DMS 273 treated with DMSO at 0.1 percent for 48 hours (cell line): ENCODE measurements around the gene BSND.
"Not testable (repeated sequence)": the region's sequence is repeated elsewhere in the genome, so short reads cannot be mapped to it uniquely, and the experiment has no call there.

ENCODE experiments used
- DNase-seq: peaks from one replicate; lab custom pipeline; 2025; lab: John Stamatoyannopoulos, UW

Gene BSND

DNA sequence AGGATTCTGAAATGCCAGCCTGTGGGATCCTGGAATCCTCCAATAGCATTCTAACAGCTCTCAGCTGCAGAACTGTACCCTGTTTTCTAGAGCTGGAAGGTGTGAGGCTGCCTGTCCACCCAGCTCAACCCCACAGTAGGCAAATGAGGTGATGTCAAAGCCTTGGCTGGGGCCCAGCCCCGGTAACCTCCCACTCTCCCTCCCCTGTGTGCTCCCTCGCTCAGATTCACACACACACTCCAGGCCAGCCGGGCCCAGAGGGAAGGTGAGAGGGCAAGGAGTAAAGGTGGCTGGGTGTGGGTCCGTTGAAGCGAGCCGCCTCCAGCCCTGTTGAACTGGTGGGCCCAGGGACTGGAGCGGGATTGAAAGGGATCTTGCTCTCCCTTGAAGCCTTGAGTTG, at the start of gene BSND:
Gene BSND, plus strand, starts transcription at position 257 of the 400 bp plus-strand sequence. CDS start 254 bp downstream, outside the sequence.
- DNase-seq: no peak

GRCh38 chr1:54949053-54949452, 49.7 kb upstream of the BSND start:
- DNase-seq: no peak

DNA sequence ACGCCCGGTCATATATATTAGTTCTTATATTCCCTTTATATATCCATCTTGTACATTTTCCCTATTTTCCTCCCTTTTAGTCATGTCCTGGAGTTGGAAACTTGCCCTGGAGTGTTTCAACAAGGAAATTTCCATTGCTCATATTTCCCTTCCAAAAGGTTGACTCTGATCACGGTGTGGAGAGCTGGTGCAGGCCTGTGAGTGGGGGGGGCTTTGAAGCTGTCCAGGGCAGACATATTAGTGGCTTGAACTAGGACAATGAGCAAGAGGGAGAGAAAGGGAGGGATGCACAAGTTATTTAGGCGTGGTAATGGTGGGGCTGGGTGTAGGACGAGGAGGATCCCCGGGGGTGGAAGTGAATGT, 48.7 kb upstream of the BSND start:
- DNase-seq: no peak

DNA sequence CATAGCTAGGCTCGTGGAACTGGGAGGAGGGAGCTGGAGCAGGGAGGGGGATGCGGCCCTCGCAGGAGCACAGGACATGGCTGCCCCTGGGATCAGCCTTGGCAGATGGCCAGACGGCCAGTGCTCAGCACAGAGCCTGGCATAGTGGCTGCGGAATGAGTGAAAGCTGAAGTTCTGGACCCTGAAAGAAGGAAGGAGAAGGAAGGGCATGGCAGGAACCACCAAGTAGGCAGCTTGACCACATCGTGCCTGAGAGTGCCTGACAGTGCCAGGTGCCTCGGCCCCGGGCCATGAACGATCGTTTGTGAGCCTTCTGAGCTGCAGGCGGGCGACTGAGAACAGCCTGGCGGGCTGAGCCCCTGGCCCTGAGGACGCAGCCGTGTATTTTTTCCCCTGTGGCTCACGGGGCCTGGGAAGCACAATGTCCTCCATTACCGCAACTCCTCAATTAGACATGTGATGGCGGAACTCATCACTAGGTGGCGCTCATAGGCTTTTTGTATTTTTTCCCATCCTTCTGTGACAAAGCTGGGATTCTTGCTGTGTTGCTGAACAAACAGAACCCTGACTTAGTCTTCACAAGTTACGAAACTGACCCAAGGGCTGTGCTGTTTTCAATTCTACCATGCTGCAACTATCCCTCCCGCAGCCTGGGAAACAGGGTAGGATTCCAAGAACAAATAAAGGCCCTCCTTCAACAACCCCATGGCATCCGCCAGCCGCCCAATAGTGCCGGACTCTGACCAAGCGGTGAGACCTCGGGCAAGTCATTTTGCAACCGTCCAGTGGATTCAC, 48.2 kb upstream of the BSND start:
- peak; percentile 35 for DNase-seq

GRCh38 chr1:54951810-54952226, 46.9 kb upstream of the BSND start:
- DNase-seq: no peak

DNA sequence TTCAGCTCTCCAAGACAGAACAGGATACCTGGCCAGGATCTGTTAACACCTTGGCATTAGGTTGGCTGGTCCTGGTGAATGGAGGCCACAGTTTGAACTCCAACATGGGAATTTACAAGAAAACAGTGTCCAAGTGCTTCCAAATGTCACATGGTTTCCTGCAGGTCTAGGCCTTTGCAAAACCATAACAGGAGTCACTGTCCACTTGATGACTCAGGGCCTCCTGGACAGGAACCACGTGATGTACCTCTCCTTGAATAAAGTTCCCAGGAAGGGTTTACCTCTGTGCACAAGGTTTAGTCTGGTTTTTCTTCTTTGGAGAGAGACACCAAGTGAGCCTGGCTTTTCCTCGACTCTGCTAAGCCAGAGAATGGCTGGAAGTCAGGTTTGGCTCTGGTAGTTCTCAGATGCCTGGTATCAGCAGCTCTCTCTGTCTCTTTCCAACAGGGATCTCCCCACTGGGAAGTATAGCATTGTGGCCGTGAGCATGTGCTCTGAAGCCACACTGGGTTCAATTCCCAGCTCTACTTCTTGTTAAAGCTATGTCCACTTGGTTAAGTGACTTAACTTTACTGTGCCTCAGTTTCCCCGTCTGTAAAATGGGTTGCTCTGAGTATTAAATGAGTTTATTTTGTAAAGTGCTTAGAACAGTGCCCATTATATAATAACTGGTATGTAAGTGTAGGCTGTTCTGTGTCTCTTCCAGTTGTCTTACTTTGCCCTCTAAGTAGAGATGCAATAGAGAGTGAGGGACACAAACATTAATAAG, 45.6 kb upstream of the BSND start:
- DNase-seq: no peak

DNA sequence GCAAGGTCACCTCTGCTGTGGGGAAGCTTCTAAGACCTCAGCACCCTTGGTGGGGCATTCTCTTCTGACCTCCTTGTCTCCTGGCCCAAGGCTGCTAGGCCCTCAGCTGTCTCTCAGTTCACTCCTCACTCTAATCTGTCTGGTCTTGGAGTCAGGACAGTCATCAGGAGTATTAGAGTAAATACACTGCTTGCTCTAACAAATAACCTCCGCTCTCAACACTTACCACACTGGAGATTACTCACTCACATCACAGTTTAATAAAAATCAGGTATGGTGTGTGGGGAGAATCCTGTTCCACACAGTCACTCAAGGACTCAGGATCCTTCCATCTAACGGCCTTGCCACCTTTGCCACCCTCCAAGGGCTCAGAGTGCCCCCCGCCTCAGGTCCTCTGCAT, 44.9 kb upstream of the BSND start:
- DNase-seq: no peak

- no peak for DNase-seq
These were observed 43.4 kb upstream of the BSND start for GRCh38 chr1:54955359-54955758.

DNA sequence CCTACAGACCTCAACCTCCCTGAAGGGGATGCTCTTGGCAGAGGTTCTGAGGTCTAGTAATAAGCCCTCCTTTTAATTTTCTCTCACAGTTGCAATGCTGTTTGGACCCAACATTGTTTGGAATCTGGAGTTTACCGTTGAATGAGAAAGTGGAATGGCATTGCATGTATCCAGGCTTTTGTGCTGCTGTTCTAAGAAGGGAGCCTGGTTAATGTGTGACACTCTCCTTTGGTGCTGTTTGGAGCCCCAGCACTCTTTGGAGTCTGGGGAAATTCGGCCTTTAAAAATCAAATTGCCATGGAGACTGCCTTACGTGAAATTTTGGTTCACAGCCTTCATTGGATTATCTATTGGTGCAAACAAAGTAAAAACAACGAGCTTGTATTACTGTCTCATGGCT, 42.0 kb upstream of the BSND start:
- DNase-seq: no peak

DNA sequence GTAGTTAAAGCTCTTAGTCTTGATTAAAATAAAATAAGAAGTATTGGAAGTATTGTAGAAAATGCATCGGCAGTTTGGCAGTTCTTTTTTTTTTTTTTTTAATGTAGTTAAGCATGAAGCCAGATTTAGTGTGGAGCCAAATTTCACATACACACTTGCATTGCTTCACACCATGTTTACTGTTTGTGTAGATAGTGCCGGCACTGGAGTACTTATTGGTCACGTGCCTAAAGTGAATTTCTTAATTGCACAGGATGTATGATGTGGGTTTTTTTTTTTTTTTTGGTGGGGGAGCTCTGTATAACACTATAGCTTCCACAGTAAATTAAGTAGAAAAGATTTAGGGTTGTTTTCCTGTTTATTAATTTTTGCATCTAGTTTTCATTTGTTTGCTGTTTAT, 39.5 kb upstream of the BSND start:
- no peak for DNase-seq

- no peak for DNase-seq
These were observed 35.9 kb upstream of the BSND start for GRCh38 chr1:54962612-54963395.

DNA sequence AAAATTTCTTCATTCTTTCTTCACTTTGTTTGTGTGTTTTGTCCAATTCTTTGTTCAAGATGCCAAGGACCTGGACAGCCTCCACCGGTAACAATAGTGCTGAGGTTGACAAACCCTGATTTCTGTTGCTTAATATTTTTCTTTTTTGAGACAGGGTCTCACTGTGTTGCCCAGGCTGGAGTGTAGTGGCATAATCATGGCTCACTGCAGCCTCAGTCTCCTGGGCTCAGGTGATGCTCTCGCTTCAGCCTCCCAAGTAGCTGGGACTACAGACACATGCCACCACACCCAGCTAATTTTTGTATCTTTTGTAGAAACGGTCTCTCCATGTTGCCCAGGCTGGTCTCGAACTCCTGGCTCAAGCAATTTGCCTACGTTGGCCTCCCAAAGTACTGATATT, 34.9 kb upstream of the BSND start:
- DNase-seq: not testable (repeated sequence)

GRCh38 chr1:54965624-54966340, 33.0 kb upstream of the BSND start:
- no peak for DNase-seq

GRCh38 chr1:54967372-54967771, 31.4 kb upstream of the BSND start:
- no peak for DNase-seq

DNA sequence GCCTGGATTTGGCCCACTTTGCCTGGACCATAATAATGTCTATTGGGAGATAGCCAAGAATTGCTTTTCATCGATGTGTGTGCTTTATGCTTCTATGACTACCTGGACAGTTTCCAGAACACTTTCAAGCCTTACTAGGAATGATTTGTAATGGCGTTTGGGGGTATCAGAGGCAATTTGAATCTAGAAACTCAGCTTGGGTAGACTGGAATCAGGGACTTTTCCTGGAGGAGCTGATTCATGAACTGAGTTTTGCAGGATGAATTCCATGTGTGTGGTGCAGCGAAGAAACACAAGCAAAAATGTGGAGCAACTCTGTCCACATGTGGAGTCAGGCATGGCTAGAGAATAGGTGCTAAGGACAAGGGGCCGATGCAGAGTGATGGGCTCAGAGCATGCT, 30.2 kb upstream of the BSND start:
- no peak for DNase-seq

- no peak for DNase-seq
These were observed 28.9 kb upstream of the BSND start for GRCh38 chr1:54969879-54970278.

DNA sequence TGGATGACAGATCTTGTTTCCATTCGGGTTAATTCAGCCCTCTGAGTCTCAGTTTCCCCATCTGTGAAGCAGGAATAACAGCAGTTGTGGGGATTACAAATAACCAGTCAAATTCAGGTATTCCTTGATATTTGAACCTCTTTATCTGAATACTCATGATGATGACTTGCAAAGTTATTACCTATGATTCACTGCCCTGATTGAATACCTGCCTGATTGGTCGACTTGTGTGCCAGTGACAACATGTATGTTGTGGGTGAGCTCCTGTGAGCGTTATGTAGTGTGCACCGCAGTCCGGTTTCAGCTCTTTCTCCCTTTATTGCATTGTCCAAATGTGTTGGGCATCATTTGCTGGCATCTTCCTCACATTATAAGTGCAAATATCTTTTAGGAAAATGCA, 27.8 kb upstream of the BSND start:
- no peak for DNase-seq

GRCh38 chr1:54971317-54971791, 27.4 kb upstream of the BSND start:
- no peak for DNase-seq

DNA sequence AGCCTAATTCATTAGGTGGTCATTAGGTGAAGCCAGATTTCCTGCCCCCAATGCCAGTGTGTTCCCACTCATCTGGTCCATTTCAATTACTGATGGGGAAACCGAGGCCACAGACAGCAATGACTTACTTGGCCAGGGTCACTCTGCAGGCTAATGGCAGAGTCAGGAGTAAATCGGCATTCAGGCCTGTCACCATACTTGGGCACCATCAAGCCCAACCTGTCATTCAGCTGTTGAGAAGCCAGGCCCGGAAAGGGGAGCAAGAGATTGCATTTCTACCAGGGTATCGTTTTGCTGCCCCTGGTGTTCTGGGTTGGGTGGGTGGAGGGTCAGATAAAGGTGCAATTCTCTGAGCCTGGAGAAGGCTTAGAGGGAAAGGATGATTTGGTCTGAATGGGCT, 26.3 kb upstream of the BSND start:
- DNase-seq: no peak

GRCh38 chr1:54973205-54973921, 25.4 kb upstream of the BSND start:
- peak; percentile 60 for DNase-seq
